IMR-90 (cell line): Measurements from ENCODE around the gene CFAP161. TPM values are rescaled to one million over a fixed set of nuclear protein-coding genes. Genes with fewer than 3 reads are reported as not detected.

ENCODE experiments used
- ATAC-seq: fragments of 200-7000 bp; cut with Tn5 transposase; 2 replicates; pipeline ENCODE4 v1.9.1; 2020; ENCODE audit warnings: low read depth, mild to moderate bottlenecking, moderate library complexity
- BruUV-seq: library from RNA; stranded (reverse); fragments of 400-500 nt; replicated peaks from 2 replicates; lab custom pipeline; 2021; lab: Mats Ljungman, UMichigan
- CTCF ChIA-PET: fragments of 300-600 bp; formaldehyde crosslinking; extraction: SDS; loops from one replicate; lab custom pipeline; 2021; ENCODE audit warnings: antibody characterized with exemption; lab: Yijun Ruan, JAX
- POLR2A ChIA-PET: fragments of 300-600 bp; sonication (Branson Sonifier 250); formaldehyde crosslinking; loops from one replicate; lab custom pipeline; 2022; ENCODE audit warnings: antibody characterized with exemption; ENCODE audit not compliant: unreplicated experiment; lab: Charles Lee
- DNase-seq: peaks from one replicate; pipeline ENCODE4 v3.0.0; 2013
- H2AFZ ChIP-seq: replicated peaks from 2 replicates; pipeline ENCODE3; 2013; ENCODE audit warnings: low read length, mild to moderate bottlenecking; ENCODE audit not compliant: poor library complexity
- H2AK5ac ChIP-seq: 2 replicates; pipeline ENCODE4 v1.6.1; 2013; ENCODE audit warnings: low read depth, low read length, inconsistent platforms
- H2AK9ac ChIP-seq: replicated peaks from 2 replicates; pipeline ENCODE3; 2013; ENCODE audit warnings: mild to moderate bottlenecking, low read depth, low read length, moderate library complexity; ENCODE audit not compliant: poor library complexity
- H2BK120ac ChIP-seq: 2 replicates; pipeline ENCODE4 v1.6.1; 2013; ENCODE audit warnings: low read depth, low read length, inconsistent platforms
- H2BK15ac ChIP-seq: 3 replicates; pipeline ENCODE4 v1.6.1; 2013; ENCODE audit warnings: low read depth, low read length, inconsistent platforms
- H2BK20ac ChIP-seq: 2 replicates; pipeline ENCODE4 v1.6.1; 2013; ENCODE audit warnings: low read depth, mild to moderate bottlenecking, inconsistent platforms, low read length, moderate library complexity
- H2BK5ac ChIP-seq: 2 replicates; pipeline ENCODE4 v1.6.1; 2013; ENCODE audit warnings: mild to moderate bottlenecking, low read depth, low read length, inconsistent platforms; ENCODE audit not compliant: poor library complexity, severe bottlenecking
- H3K14ac ChIP-seq: replicated peaks from 2 replicates; pipeline ENCODE4 v1.6.1; 2013; ENCODE audit warnings: low read depth, low read length, inconsistent platforms
- H3K18ac ChIP-seq: 2 replicates; pipeline ENCODE4 v1.6.1; 2013; ENCODE audit warnings: low read depth, low read length, control low read depth
- H3K23ac ChIP-seq: 2 replicates; pipeline ENCODE4 v1.6.1; 2013; ENCODE audit warnings: low read depth, low read length, inconsistent platforms
- H3K27ac ChIP-seq: 2 replicates; pipeline ENCODE4 v1.5.1; 2013; ENCODE audit warnings: mild to moderate bottlenecking, control low read depth, low read length; ENCODE audit not compliant: insufficient read depth
- H3K27me3 ChIP-seq: 2 replicates; pipeline ENCODE4 v1.6.1; 2013; ENCODE audit warnings: low read length; ENCODE audit not compliant: control insufficient read depth, insufficient read depth
- H3K36me3 ChIP-seq: 2 replicates; pipeline ENCODE4 v1.6.1; 2013; ENCODE audit warnings: low read length, mixed read lengths; ENCODE audit not compliant: control insufficient read depth, insufficient read depth
- H3K4ac ChIP-seq: 2 replicates; pipeline ENCODE4 v1.6.1; 2013; ENCODE audit warnings: low read depth, low read length, inconsistent platforms
- H3K4me1 ChIP-seq: 2 replicates; pipeline ENCODE4 v1.6.1; 2013; ENCODE audit warnings: low read length, mixed read lengths; ENCODE audit not compliant: control insufficient read depth, insufficient read depth
- H3K4me2 ChIP-seq: 2 replicates; pipeline ENCODE4 v1.6.1; 2013; ENCODE audit warnings: low read depth, mild to moderate bottlenecking, control low read depth, low read length, moderate library complexity
- H3K4me3 ChIP-seq: 2 replicates; pipeline ENCODE4 v1.5.1; 2013; ENCODE audit warnings: low read depth, mild to moderate bottlenecking, control low read depth, low read length, moderate library complexity; ENCODE audit not compliant: insufficient read depth
- H3K56ac ChIP-seq: 2 replicates; pipeline ENCODE4 v1.6.1; 2013; ENCODE audit warnings: low read length, inconsistent platforms; ENCODE audit not compliant: insufficient read depth; ENCODE audit errors: extremely low read depth
- H3K79me1 ChIP-seq, 2 experiments: 2 replicates each; pipeline ENCODE4 v1.6.1; 2013; ENCODE audit warnings: low read length in 2 of 2, inconsistent platforms in 1 of 2, low read depth in 1 of 2
- H3K9ac ChIP-seq: 2 replicates; pipeline ENCODE4 v1.6.1; 2013; ENCODE audit warnings: low read depth, low read length, control low read depth
- H3K9me1 ChIP-seq: 2 replicates; pipeline ENCODE4 v1.6.1; 2013; ENCODE audit warnings: low read length, inconsistent platforms; ENCODE audit not compliant: insufficient read depth
- H3K9me3 ChIP-seq: 2 replicates; pipeline ENCODE4 v1.6.1; 2013; ENCODE audit warnings: low read length; ENCODE audit not compliant: control insufficient read depth, insufficient read depth
- H4K20me1 ChIP-seq: 2 replicates; pipeline ENCODE4 v1.6.1; 2013; ENCODE audit warnings: low read length, inconsistent platforms; ENCODE audit not compliant: insufficient read depth
- H4K5ac ChIP-seq: 2 replicates; pipeline ENCODE4 v1.6.1; 2013; ENCODE audit warnings: mild to moderate bottlenecking, low read depth, low read length, control low read depth
- H4K8ac ChIP-seq, 2 experiments: 2 replicates each; pipeline ENCODE4 v1.6.1; 2013; ENCODE audit warnings: low read depth in 2 of 2, low read length in 2 of 2, control low read depth in 1 of 2, inconsistent platforms in 1 of 2
- H4K91ac ChIP-seq: 2 replicates; pipeline ENCODE4 v1.6.1; 2013; ENCODE audit warnings: low read depth, low read length, inconsistent platforms; ENCODE audit not compliant: insufficient read depth
- BHLHE40 ChIP-seq: fragments of 150-350 bp; IDR thresholded peaks from 2 replicates; pipeline ENCODE4 v1.6.1; 2016; ENCODE audit warnings: mild to moderate bottlenecking, low read depth, low read length
- CEBPB ChIP-seq: IDR thresholded peaks from 2 replicates; pipeline ENCODE4 v1.6.1; 2012; ENCODE audit warnings: low read depth, low read length, improper control_type of control experiment
- ELK1 ChIP-seq: fragments of 150-350 bp; IDR thresholded peaks from 2 replicates; pipeline ENCODE4 v1.6.1; 2016; ENCODE audit warnings: low read depth, mild to moderate bottlenecking, low read length, moderate library complexity, borderline replicate concordance
- FOS ChIP-seq: fragments of 150-350 bp; IDR thresholded peaks from 2 replicates; pipeline ENCODE4 v1.6.1; 2016; ENCODE audit warnings: low read depth, low read length
- MAFK ChIP-seq: IDR thresholded peaks from 2 replicates; pipeline ENCODE4 v1.6.1; 2012; ENCODE audit warnings: low read depth, low read length, improper control_type of control experiment
- MXI1 ChIP-seq: IDR thresholded peaks from 2 replicates; pipeline ENCODE4 v1.6.1; 2012; ENCODE audit warnings: low read depth, mild to moderate bottlenecking, low read length, moderate library complexity, borderline replicate concordance
- NFE2L2 ChIP-seq: fragments of 150-350 bp; IDR thresholded peaks from 2 replicates; pipeline ENCODE4 v1.6.1; 2016; ENCODE audit warnings: low read depth, mild to moderate bottlenecking, low read length
- RCOR1 ChIP-seq: IDR thresholded peaks from 2 replicates; pipeline ENCODE4 v1.6.1; 2012; ENCODE audit warnings: mild to moderate bottlenecking, low read length, improper control_type of control experiment; ENCODE audit not compliant: insufficient replicate concordance
- SMC3 ChIP-seq: fragments of 150-350 bp; IDR thresholded peaks from 2 replicates; pipeline ENCODE4 v1.6.1; 2016; ENCODE audit warnings: low read depth, mild to moderate bottlenecking, antibody characterized with exemption, low read length, moderate library complexity
- USF2 ChIP-seq: fragments of 150-350 bp; IDR thresholded peaks from 2 replicates; pipeline ENCODE4 v1.6.1; 2017; ENCODE audit warnings: mild to moderate bottlenecking, antibody characterized with exemption, low read length, low read depth
- WGBS, 2 experiments: methylation state at CpG; one replicate each; pipeline versions ENCODE4 v1.1.5 to v1.1.7; 2013; ENCODE audit warnings: missing lambda C conversion rate in 2 of 2; ENCODE audit not compliant: insufficient read length in 1 of 2; ENCODE audit errors: extremely low coverage in 2 of 2; 5-methylcytosine and 5-hydroxymethylcytosine counted together
- dilution Hi-C: fragments of 300-500 bp; cut with HindIII; formaldehyde crosslinking; loops from one replicate; pipeline ENCODE4 v1.14.3; 2018; ENCODE audit warnings: low sequenced_read_pairs; ENCODE audit not compliant: unreplicated experiment
- in situ Hi-C: fragments of 300-500 bp; cut with MboI; formaldehyde crosslinking; loops from 3 replicates; pipeline ENCODE4 v1.14.3; 2019; ENCODE audit warnings: low sequenced_read_pairs, inconsistent platforms, mixed read lengths
- intact Hi-C: fragments of 100-400 bp; cut with micrococcal nuclease; formaldehyde crosslinking; loops from 2 replicates; pipeline ENCODE4 v1.10.0; 2022
- polyA plus RNA-seq, 3 experiments: library from polyadenylated mRNA; depleted of rRNA; stranded (reverse); fragments of >200 nt; gene quantifications; 2 replicates each; pipeline ENCODE4 v1.2.3, GENCODE V29; 2012; ENCODE audit warnings: low replicate concordance in 1 of 3
- total RNA-seq: library from RNA; depleted of rRNA; stranded (reverse); fragments of >200 nt; gene quantifications from 2 replicates; pipeline ENCODE4 v1.2.3, GENCODE V29; 2012

CFAP161 gene
- total and polyA plus RNA-seq, 2 of the 4 experiments (the other 2 are of a cell fraction), result not detected

- WGBS, 2 experiments, result no CpG with 5 or more reads among the region's 5 CpGs
- BruUV-seq, result no TSS peak
- Histone ChIP-seq H2AK9ac (no peak overlapping the region), H3K9me3 (no peaks in the 10 kb centered on the region), H3K27me3 (no peaks in the 10 kb centered on the region), H2AK5ac (peak overlapping the region; percentile 85), H2BK20ac (peak overlapping the region; percentile 94), H4K5ac (peak overlapping the region; percentile 66; the same call in 1 of the 2 replicates), H3K23ac (peak overlapping the region; percentile 58), H3K27ac (peak overlapping the region; percentile 42; the same call in 1 of the 2 replicates), H3K79me1 (peaks cover 0 to 19% of the 10 kb centered on the region in 2 experiments; a peak in 2 of 4 replicates), H3K36me3 (peaks cover 2% of the 10 kb centered on the region; the same call in 1 of the 2 replicates), H3K56ac (no peak overlapping the region), H2BK15ac (peak overlapping the region; percentile 50; the same call in 1 of the 3 replicates), H4K20me1 (no peaks in the 10 kb centered on the region), H3K14ac (peak overlapping the region; percentile 34), H4K91ac (peak overlapping the region; percentile 74), H3K4ac (peak overlapping the region; percentile 73), H3K4me1 (peaks cover 34% of the 10 kb centered on the region), H2AFZ (no peak overlapping the region), H3K18ac (peak overlapping the region; percentile 58), H4K8ac (peak overlapping the region; percentile 10 to 72; a peak in 1 of 4 replicates), H2BK5ac (no peak overlapping the region), H3K9me1 (peaks cover 17% of the 10 kb centered on the region), H3K9ac (0 out of 2 replicates have a peak overlapping the region, but pooled peaks have one; percentile 10), H2BK120ac (peak overlapping the region; percentile 82), H3K4me3 (no peak overlapping the region), H3K4me2 (no peak overlapping the region)
- CTCF ChIA-PET, result interaction anchor here (1.8 kb wide), 1 partner anchor 81 kb away, joined by 5 read pairs; no protein-coding TSS in a partner anchor
- intact Hi-C loops, result no loop called here
- dilution Hi-C loops, result no loop called here
- in situ Hi-C loops, result no loop called here
- ATAC-seq, result no peak
- POLR2A ChIA-PET, result no interaction called here
- TF ChIP-seq MXI1, result no peak
- no peak for TF ChIP-seq NFE2L2
- no peak for TF ChIP-seq CEBPB
- no peak for TF ChIP-seq ELK1
- TF ChIP-seq MAFK, result no peak
- no peak for TF ChIP-seq BHLHE40
- TF ChIP-seq SMC3, result no peak
- TF ChIP-seq FOS, result no peak
- no peak for TF ChIP-seq USF2
- TF ChIP-seq RCOR1, result no peak
- no peak for DNase-seq
These were observed 51.7 kb downstream of the CFAP161 start for GRCh38 chr15:81185631-81186295.
